GM23248 (cell line): ENCODE data around the gene PCSK4. TPM values are rescaled to one million over a fixed set of nuclear protein-coding genes. Genes with fewer than 3 reads are reported as not detected.
"Not testable (repeated sequence)": the region's sequence is repeated elsewhere in the genome, so short reads cannot be mapped to it uniquely, and the experiment has no call there.

Source experiments
- DNase-seq: peaks from one replicate; pipeline ENCODE4 v3.0.0-alpha.2; 2015
- H2AFZ ChIP-seq: fragments of 200-600 bp; sonication (generic); 2 replicates; pipeline ENCODE4 v1.6.1; 2016; ENCODE audit warnings: antibody characterized with exemption
- H3F3A ChIP-seq: fragments of 200-600 bp; sonication (generic); 2 replicates; pipeline ENCODE4 v1.6.1; 2016; ENCODE audit warnings: mild to moderate bottlenecking, antibody characterized with exemption, mixed run types; ENCODE audit not compliant: insufficient read depth
- H3K27ac ChIP-seq: fragments of 200-600 bp; sonication (generic); 2 replicates; pipeline ENCODE4 v1.5.1; 2016; ENCODE audit warnings: mild to moderate bottlenecking
- H3K27me3 ChIP-seq: fragments of 200-600 bp; sonication (generic); replicated peaks from 2 replicates; pipeline ENCODE4 v1.6.1; 2016; ENCODE audit warnings: mild to moderate bottlenecking; ENCODE audit not compliant: insufficient read depth
- H3K36me3 ChIP-seq: fragments of 200-600 bp; sonication (generic); 2 replicates; pipeline ENCODE4 v1.6.1; 2016; ENCODE audit warnings: low read depth, mild to moderate bottlenecking
- H3K4me1 ChIP-seq: fragments of 200-600 bp; sonication (generic); 2 replicates; pipeline ENCODE4 v1.6.1; 2016; ENCODE audit warnings: mild to moderate bottlenecking; ENCODE audit not compliant: insufficient read depth
- H3K4me2 ChIP-seq: fragments of 200-600 bp; sonication (generic); one replicate; pipeline ENCODE4 v1.6.1; 2016; ENCODE audit warnings: mild to moderate bottlenecking; ENCODE audit not compliant: unreplicated experiment
- H3K4me3 ChIP-seq: fragments of 200-600 bp; sonication (generic); 2 replicates; pipeline ENCODE4 v1.5.1; 2016; ENCODE audit warnings: mild to moderate bottlenecking
- H3K79me2 ChIP-seq: fragments of 200-600 bp; sonication (generic); 2 replicates; pipeline ENCODE4 v1.6.1; 2016; ENCODE audit warnings: mild to moderate bottlenecking; ENCODE audit not compliant: insufficient read depth
- H3K9ac ChIP-seq: fragments of 200-600 bp; sonication (generic); 2 replicates; pipeline ENCODE4 v1.6.1; 2016; ENCODE audit warnings: mild to moderate bottlenecking
- H3K9me2 ChIP-seq: fragments of 200-600 bp; sonication (generic); 2 replicates; pipeline ENCODE4 v1.6.1; 2016; ENCODE audit warnings: mixed run types, mild to moderate bottlenecking, moderate library complexity; ENCODE audit not compliant: insufficient read depth
- H3K9me3 ChIP-seq: fragments of 200-600 bp; sonication (generic); one replicate; pipeline ENCODE4 v1.6.1; 2017; ENCODE audit warnings: low read depth
- H4K20me1 ChIP-seq: fragments of 200-600 bp; sonication (generic); 2 replicates; pipeline ENCODE4 v1.6.0; 2016; ENCODE audit not compliant: insufficient read depth
- EZH2 ChIP-seq: fragments of 200-600 bp; sonication (generic); IDR thresholded peaks from 2 replicates; pipeline ENCODE4 v1.6.1; 2018; ENCODE audit warnings: antibody characterized with exemption, mild to moderate bottlenecking; ENCODE audit not compliant: insufficient read depth, poor library complexity, severe bottlenecking
- EZH2phosphoT487 ChIP-seq: fragments of 200-600 bp; sonication (generic); IDR thresholded peaks from 2 replicates; pipeline ENCODE4 v1.6.1; 2018; ENCODE audit warnings: antibody characterized with exemption, moderate library complexity, mild to moderate bottlenecking, low read depth; ENCODE audit not compliant: insufficient read depth
- WGBS, 2 experiments: methylation state at CpG; one replicate each; pipeline ENCODE4 v1.1.6; 2015 to 2017; ENCODE audit warnings: low lambda C conversion rate in 2 of 2, low coverage in 1 of 2; ENCODE audit errors: missing lambda C conversion rate in 2 of 2; 5-methylcytosine and 5-hydroxymethylcytosine counted together
- in situ Hi-C: fragments of 300-500 bp; cut with MboI; formaldehyde crosslinking; loops from 2 replicates; pipeline ENCODE4 v1.15.0; 2020
- polyA plus RNA-seq: library from polyadenylated mRNA; unstranded; fragments of >200 nt; fragmentation: Nextera tagmentation; extraction: Ambion mirVana; gene quantifications from 2 replicates; pipeline ENCODE4 v1.2.1, GENCODE V29; 2016
- total RNA-seq: library from RNA; depleted of rRNA; stranded (reverse); fragments of >200 nt; shearing (Covaris generic); gene quantifications from 2 replicates; pipeline ENCODE4 v1.2.3, GENCODE V29; 2014

Gene PCSK4
- total and polyA plus RNA-seq, 2 experiments from 2014 or later: 0.28 to 0.76 TPM

DNA sequence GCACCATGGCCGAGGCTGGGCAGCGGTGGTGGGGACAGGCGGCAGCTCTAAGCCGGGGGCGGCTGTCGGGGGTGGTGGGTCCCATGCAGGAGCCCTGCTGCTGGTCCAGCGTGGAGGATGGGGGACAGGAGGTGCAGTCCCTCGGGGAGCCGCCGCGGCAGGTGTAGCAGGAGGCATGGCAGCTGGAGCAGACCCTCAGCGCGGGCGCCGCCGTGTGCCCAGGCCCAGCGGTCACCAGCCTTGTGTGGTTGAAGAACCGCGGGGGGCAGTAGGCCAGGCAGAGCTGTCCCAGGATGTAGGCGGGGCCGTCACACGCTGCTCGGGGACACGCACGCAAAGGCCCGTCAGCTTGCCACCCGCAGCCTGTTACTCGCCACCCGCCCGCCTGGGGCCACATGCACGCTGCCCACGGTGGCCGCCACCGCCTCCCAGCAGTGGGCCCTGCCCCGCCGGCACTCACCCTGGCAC, 8.2 kb downstream of the PCSK4 start:
- H3K4me1 ChIP-seq: no peaks in the 10 kb centered on the region
- no peaks in the 10 kb centered on the region for H3K9me3 ChIP-seq
- TF ChIP-seq EZH2 (no peak), EZH2phosphoT487 (no peak)
- no peaks in the 10 kb centered on the region for H3K27me3 ChIP-seq
- no peaks in the 10 kb centered on the region for H3K9me2 ChIP-seq
- DNase-seq: no peak
- H3K36me3 ChIP-seq: no peaks in the 10 kb centered on the region
- no peak overlapping the region for H3K9ac ChIP-seq
- H3F3A ChIP-seq: no peaks in the 10 kb centered on the region
- WGBS, 2 experiments: 86 to 89% methylated on average over 16 to 28 of the region's 36 CpGs
- no peak overlapping the region for H3K4me3 ChIP-seq
- no peak overlapping the region for H2AFZ ChIP-seq
- H3K27ac ChIP-seq: no peak overlapping the region
- no peaks in the 10 kb centered on the region for H4K20me1 ChIP-seq
- H3K79me2 ChIP-seq: peaks cover 20% of the 10 kb centered on the region
- in situ Hi-C loops: no loop called here
- H3K4me2 ChIP-seq: no peak overlapping the region

GRCh38 chr19:1481224-1481892, 8.8 kb downstream of the PCSK4 start:
- 76 to 77% methylated on average over 26 of the region's 26 CpGs for WGBS, 2 experiments
- Histone ChIP-seq H4K20me1 (no peaks in the 10 kb centered on the region), H3K4me1 (no peaks in the 10 kb centered on the region), H3K9me3 (no peaks in the 10 kb centered on the region), H3K27ac (no peak overlapping the region), H3K36me3 (no peaks in the 10 kb centered on the region), H2AFZ (no peak overlapping the region), H3K27me3 (no peaks in the 10 kb centered on the region), H3F3A (no peaks in the 10 kb centered on the region), H3K4me2 (no peak overlapping the region), H3K9me2 (no peaks in the 10 kb centered on the region), H3K4me3 (no peak overlapping the region), H3K9ac (no peak overlapping the region), H3K79me2 (peaks cover 25% of the 10 kb centered on the region)
- TF ChIP-seq EZH2 (no peak), EZH2phosphoT487 (no peak)
- DNase-seq: no peak
- in situ Hi-C loops: no loop called here

DNA sequence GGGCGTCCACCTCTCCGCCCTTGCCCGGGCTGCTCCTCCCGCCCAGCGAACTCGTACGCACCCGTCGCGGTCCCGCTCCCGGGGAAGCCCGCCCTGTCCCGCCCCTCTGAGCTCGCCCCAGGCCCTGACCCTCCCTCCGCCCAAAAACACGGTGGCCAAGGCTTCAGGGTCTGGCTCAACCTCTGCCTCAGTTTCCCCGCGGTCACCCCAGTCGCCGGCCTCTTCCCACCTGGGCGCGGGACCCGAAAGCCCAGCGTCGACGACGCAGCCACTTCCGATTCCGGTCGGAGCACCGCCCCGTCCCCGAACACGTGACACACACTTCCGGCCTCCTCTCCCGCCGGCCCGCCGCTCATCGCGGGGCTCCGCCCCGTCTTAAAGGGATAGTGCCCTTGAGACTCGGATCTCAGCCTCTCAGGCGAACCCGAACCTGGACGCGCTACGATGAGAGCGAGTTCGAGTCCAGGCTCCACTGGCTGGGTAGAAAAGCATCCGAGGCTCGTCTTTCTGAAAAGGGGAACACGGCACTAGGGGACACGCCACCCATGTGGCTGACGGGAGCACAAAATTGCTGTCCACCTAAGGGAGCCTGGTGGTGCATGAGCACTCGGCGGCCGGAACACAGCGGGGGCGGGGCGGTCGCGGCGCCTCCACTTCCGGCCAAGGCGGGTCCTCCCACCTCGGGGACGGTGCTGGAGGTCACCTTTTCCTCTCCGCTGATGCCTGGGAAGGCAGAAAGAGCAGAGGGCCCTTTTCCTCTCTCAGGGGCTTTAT, 11.0 kb downstream of the PCSK4 start, which contains the start of gene C19orf25:
Gene C19orf25, minus strand, starts transcription at position 282 of the 774 bp plus-strand sequence. CDS start 312 bp downstream, outside the sequence.
- Histone ChIP-seq H3K9me3 (no peaks in the 10 kb centered on the region), H4K20me1 (no peaks in the 10 kb centered on the region), H3K4me3 (peak within 1 kb of the TSS; percentile 83), H3F3A (no peaks in the 10 kb centered on the region), H3K9ac (peak within 1 kb of the TSS; percentile 73), H3K79me2 (peaks cover 28% of the 10 kb centered on the region), H3K4me2 (peak within 1 kb of the TSS; percentile 80), H3K4me1 (no peaks in the 10 kb centered on the region), H3K36me3 (no peaks in the 10 kb centered on the region), H3K27ac (peak within 1 kb of the TSS; percentile 11; the same call in 1 of the 2 replicates), H3K9me2 (no peaks in the 10 kb centered on the region), H3K27me3 (no peaks in the 10 kb centered on the region), H2AFZ (peak within 1 kb of the TSS; percentile 98)
- WGBS, 2 experiments: 2% methylated on average over 55 to 64 of the region's 71 CpGs
- no peak for TF ChIP-seq EZH2
- in situ Hi-C loops: no loop called here
- peak; percentile 98 for DNase-seq

DNA sequence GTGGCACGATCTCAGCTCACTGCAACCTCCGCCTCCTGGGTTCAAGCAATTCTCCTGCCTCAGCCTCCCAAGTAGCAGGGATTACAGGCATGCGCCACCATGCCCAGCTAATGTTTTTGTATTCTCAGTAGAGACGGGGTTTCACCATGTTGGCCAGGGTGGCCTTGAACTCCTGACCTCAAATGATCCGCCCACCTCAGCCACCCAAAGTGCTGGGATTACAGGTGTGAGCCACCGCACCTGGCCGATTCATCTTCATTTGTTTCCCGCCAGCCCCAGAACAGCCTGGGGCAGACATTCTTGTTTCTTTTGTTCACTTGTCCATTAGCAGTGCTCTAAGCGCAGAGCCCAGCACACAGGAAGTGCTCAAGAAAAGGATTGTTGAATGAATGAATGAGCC, 13.1 kb downstream of the PCSK4 start:
- H3K9me3 ChIP-seq, H3K27ac ChIP-seq, H3K9me2 ChIP-seq, H3K9ac ChIP-seq, H3K4me2 ChIP-seq, H3K4me1 ChIP-seq, H3K4me3 ChIP-seq, H4K20me1 ChIP-seq, DNase-seq, H3K36me3 ChIP-seq, H2AFZ ChIP-seq, H3K27me3 ChIP-seq, H3F3A ChIP-seq, in situ Hi-C loops: not testable (repeated sequence)
- 91 to 94% methylated on average over 9 of the region's 9 CpGs for WGBS, 2 experiments
- peaks cover 28% of the 10 kb centered on the region for H3K79me2 ChIP-seq
